CD4-positive, alpha-beta T cell treated with Interleukin-15 for 4 hours (primary cell): ENCODE data around the gene CDH22.

Experiments
- DNase-seq: peaks from one replicate; pipeline ENCODE4 v3.0.0-alpha.2; 2020; ENCODE audit warnings: low spot score

The CDH22 gene

DNA sequence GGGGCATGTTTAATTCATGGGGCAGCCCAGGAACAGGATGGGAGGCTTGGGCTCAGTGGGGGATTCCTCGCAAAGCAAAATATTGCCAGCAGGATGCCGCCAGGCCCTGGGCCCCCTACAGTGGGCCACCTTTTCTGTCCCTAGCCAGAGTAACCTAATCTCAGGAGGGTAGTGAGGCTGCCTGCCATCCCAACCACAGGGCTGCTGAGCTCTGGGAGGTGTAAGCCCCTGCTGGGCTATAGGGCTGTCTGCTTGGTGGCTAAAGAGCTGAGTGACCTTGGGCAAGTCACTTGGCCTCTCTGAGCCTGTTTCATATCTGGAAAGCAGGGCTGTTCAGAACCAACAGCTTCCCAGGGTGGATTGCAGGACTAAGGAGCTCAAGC is 35.7 kb upstream of the CDH22 start:
- DNase-seq, result no peak

DNA sequence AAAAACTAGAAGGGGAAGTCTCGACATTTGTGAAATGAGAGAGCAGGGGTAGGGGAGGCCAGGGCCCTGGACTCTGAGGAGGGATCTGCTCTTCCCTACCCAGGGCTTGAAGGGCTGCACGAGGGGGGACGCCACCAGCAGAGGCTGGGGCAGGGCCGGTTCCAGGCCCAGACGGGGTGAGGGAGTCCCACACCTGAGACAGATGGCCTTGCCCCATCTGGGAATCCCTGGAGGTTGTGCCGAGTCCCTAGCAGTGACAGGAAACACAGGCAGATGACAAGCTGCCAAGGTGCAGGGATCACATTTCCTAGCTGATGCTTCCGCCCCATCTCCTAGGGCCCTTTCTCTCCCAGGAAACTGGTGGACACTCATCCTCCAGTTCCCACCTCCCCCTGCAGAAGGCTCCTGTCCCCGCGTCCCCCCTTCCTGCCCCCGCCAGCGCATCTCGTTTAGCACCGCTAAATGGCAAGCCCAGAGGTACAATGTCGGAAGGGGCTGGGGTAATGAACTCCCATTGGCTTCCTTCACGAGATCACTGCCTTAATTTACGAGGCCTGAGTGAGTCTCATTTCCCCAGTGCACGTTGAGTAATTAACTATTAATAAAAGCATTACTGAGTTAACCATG is 35.2 kb upstream of the CDH22 start:
- DNase-seq, result no peak

DNA sequence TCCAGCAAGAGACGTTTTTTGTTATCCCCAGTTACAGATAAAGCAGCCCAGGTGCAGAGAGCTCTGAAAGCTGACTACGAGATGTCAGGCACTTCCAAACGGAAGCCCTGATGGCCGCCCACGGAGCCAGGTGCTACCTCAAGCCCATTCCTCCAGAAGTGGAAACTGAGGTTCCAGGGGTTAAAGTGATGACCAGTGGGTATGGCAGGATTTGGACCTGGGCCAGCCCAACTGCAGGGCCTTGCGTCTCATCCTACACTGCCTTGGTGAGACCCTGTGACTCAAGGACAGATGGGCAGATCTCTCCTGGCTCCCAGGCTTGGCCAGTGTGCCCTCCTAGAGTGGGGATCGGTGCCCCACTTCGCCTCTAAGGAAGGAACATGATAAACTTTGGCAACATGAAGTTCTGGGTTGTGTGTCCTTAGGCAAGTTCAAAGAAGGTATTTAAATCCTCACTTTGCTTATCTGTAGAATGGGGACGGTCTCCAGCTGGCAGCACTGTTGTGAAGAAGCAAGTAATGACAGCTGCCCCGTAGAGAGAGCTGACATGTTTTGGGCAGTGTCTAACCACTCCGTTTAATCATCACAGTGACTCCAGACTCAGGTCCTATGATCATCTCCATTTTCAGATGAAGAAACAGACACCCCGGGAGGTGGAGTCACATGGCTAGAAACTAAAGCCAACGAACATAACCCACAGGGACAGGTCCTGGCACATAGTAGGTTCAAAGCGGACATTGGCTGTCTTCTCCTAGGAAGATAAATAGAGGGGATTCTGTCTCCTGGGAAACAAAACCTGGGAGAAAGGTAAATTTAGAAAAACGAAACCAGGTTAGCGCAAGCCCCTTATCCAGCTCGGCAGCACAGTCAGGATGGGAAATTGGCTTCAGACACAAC is 34.4 kb upstream of the CDH22 start:
- no peak for DNase-seq

DNA sequence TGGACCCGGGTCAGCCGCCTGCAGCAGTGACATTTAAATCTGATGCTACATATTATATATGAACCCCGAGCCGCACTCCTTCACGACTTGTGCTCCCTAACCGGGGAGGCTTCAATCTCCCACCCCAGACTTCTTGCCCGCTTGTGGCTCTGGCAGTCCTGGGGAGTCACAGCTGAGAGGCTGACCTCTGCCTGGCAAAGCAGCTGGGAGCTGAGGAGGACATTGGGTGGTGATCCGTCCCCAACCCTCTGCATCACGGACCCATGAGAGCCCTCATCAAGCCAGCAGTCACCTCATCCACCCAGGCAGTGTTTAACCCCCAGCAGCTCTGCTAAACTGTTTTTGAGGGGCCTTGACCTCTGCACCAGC is 33.7 kb upstream of the CDH22 start:
- DNase-seq, result no peak

DNA sequence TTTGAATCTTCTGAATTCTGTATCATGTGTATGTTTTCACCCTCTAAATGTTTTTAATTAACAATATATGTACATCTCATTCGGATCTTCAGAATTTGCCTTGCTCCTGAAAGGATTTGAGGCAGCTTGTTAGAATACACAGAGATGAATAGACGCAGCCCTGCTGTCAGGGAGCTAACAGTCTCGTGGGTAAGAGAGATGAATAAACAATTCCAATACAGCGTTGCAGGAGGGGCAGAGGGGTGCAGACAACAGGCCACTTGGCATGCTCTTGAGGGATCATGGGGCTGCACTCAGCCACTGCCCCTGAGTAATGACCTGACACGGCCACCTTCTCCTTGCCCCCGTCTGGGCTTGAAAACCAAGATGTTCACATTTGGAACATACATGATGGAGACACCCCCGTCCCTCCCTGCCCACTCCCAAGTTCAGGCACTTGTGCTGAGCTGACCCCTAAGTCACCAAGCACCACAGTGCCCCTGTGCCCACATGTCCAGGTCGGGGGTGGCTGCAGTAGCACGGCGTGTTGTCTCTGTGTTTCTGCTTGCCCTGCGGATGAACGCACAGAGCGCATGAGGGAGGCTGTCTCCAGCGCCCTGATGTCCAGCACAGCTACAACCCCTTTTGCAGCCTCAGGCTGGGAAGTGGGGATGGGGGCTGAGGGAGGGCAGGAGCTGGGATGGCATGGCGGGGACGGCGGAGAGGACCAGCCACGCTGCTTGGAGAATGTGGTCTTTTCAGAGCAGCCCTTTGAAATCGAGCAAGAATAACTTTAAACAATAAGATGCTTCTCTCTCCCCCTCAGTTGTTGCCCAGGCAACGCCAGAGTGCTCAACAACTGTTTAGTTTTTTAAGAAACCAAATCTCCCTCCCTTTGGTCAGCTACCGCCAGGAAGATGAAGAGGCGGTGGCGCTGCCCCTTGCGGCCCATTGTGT is 33.0 kb upstream of the CDH22 start:
- no peak for DNase-seq

DNA sequence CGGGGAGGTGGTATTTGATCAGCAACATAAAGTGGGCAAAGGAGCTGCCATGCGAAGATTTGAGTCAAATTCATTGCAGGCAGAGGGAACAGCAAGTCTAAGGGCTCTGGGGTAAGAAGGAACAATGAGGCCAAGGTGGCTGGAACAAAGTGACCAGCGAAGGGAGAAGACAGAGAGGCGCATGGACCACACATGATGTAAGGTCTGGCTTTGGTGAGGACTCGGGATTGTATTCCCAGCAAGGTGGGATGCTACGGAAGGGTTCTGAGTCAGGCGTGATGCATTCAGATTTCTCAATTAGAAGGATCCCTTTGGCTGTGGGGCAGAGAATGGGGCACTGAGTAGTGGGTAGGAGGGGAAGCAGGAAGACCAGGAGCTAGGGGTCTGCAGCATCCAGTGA is 30.7 kb upstream of the CDH22 start:
- DNase-seq, result no peak

DNA sequence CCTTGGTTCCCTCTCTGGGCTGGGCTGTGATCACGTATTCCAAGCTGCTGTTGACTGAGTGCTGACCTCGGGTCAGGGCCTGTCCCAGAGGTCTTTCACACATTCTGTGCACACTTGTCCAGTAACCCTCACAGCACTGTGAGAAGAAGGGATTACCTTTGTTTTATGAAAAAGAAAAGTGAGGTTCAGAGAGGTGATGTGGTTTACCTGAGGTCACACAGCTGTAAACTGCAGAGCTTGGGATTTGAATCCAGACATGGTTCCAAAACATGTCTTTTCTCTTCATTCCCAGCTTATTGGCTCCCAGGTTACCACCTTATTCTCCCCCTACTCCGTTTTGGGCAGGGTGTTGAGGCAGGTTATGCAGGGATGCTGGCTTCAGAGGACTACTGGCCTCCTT is 28.4 kb upstream of the CDH22 start:
- no peak for DNase-seq

DNA sequence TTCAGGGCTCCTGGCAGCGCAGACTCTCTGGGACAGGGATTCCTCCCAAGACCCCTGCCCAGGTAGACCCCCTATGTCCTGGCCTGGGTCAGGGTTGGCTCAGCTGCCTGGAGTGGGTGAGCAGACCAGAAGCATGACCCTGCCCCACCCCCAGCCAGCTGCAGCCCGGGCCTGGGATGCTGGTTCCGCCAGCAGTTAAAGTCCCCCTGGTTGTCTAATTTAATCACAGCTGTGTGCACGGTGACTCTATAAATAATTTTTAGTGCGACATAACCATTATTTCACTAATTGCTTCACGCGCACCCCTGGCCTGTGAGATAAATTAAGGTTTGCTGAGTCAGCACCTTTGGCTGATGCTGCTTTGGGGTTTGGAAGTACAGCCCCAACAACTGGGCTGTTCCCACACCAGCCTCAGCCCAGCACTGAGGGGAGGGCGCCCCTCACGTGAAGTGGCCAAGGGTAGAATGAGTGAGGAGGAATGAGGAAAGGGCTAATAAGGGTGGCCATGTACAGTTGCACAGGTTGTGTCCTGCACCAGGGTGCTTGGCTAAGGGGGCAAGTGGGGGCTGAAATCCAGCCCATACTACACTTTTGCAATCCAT is 26.1 kb upstream of the CDH22 start:
- no peak for DNase-seq

DNA sequence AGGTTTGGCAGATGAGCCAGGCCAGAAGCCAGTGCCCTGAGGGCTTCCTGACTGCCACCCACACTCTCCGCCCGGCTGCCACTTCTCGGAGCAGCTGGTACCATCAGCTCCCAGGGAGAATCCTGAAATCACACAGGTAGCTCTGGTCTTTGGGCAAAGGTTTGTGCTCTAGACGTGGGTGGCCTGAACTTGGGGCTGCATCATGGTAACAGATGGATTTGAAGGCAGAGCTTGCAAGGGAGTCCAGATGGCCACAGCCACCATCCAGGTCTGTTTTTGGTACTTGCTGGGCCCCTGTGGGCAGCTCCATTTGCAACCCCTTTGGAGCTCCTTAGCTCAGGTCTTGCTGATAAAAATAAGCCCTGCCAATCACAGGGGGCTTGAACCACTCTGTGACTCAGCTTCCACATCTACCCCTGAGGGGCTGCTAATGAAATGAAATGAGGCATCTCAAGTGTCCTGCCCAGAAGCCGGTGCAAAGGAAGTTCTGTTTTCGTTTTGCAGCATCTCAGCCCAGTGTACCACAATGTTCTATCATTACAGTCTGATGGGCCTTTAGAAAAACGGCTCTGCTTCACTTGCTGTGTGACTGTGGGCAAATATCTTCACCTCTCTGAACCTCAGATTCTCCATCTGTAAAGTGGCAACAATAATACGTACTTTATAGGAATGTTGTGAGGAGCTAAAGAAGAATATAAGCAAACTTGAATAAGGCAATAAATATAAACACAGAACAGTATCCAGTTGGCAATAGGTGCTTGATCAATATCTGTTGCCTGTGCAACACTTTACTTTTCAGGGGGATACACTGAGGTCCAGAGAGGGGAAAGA is 25.1 kb upstream of the CDH22 start:
- DNase-seq, result no peak

DNA sequence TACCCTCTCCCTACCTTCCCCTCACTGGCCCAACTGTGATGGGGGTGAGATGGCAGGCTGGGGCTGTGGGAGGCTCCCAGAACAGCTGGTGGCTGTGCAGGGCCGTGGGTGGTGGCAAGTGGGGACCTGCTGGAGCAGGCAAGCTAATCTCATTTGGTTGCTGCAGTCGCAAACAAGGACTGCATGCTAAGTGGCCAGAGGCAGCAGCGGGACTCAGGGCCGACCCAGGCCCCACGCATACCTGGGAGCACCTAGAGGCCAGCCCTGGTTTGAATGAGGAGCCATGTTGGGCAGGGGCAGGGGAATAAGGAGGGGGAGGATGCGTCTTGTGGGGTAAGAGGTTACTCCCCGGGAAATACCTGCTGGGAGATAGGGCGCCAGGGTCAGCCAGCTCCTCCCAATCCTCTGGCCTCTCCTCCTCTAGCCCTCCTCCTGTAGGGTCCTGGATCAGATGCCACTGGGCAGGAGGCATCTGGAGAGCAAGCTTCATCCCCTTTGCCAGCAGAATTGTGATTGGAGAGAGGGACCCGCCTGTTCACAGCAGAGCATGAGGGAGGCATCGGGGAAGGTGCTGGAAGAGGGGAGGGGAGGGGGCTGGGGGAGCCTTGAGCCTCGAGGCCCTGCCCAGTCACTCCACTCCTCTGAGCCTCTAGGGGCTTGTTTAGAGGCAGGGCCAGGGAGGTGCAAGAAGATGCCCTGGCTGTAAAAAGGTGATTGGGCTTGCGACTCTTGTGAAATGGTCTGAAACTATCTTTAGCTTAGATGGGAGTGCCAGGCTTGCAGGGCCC is 24.3 kb upstream of the CDH22 start:
- DNase-seq, result no peak

DNA sequence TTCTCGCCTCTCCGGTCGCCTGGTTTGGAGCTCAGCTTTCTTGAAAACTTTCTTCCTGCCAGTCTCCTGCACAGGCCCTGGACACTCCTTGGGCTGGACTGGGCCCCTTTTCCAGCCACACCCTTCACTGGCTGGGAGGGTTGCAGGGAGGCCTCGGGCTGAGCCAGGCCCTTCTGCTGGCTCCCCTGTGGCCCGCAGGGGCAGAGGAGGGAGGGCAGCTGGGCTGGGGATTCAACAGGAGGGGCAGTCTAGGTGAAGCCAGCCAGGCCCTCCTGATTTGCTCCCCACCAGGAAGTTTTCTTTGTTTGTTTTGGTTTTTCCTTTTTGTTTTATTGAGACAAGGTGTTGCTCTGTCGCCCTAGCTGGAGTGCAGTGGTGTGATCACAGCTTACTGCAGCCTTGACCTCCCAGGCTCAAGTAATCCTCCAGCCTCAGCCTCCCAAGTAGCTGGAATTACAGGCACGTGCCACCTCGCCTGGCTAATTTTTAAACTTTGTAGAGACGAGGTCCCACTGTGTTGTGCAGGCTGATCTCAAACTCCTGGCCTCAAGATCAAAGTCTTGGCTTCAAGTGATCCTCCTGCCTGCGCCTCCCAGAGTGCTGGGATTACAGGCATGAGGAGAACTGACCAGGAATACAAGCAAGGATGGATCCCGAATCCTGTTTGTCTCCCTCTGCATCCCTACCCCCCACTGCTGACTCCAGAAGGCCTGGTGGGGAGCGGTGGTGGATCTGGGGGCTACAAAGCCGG is 23.5 kb upstream of the CDH22 start:
- DNase-seq, result no peak

DNA sequence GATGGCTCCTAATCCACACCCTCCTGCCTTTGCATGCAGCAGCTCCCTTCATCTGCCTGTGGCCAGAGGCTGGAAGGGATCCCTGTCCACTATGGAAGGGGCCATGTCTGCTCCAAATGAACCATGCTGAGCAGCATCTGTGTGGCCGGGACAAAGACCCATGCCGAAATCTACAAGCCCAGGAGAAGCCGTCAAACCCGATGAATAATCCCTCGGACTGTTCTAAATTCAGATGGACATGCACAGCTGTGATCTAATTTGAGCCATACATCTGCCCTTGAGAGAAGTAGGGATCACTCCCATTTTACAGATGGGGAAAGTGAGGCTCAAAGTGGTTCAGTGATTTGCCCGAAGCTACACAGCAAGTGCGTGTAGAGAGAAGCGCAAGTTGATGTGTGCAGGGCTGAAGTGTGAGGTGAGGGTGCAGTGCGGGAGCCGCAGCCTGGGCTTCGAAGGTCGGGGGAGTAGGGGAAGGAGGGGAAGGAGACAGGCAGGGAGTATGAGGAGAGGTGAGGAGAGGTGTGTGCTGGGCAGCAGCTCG is 22.6 kb upstream of the CDH22 start:
- no peak for DNase-seq

DNA sequence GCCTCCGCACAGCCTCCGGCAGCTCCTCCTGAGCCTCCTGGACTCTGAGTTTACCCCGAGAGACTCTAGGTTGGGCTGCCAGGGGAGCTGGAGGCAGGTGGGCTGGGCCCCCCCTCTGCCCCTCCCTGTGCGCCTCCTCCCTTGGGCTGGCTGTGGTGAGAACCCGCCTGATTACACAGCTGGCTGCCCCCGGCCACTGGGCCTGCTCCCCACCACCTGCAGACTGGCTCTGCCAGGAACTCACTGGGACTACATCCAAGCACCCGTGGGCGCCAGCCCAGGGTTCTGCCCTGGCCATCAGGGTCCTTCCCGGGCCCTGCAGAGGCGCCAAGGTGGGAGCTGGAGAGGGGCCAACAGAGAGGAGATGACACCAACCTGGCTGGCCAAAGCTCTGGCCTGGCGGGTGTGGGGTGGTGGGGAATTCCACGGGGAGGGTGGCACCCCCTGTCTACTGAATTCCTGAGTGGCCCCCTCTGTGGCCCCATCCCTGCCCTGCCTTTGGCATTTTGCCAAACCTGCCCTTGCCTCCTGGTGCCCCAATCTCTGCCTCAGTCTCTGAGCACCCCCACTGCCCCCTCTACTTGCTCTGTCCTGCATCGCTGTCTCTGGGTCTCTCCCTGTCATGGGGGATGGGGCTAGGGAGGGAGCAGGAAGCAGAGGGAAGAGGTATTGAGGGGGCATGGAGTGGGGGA is 21.9 kb upstream of the CDH22 start:
- no peak for DNase-seq

DNA sequence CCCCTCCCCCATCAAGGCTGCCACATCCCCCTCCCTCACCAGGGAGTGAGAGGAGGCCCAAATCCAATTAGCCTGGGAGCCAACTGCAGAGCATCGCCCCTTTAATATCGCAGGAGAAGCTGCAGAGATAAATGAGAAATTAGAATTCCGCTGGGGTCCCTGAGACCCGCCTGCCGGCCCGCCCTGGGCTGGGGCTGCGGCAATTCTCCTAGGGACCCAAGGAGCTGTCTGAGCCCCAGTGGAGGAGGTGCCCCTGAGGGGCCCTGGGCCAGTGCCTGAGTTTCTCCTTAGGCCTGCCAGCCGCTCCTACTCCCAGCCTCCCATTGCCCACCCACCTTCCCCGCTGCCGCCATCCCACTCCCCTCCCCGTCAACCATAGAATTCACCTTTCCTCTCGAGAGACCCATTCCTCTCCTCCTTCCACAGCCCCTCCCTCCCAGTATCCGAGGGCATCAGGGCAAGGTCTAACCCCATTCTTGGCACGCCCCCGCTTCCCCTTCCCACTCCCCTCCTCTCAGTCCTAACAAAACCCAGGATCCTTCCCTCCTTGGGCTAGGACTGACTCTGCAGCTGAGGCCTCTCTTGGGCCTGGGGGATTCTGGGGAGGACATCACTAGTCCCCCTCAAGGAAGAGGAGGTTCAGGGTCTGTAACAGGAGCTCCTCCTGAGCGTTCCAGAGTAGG is 20.0 kb upstream of the CDH22 start:
- no peak for DNase-seq

DNA sequence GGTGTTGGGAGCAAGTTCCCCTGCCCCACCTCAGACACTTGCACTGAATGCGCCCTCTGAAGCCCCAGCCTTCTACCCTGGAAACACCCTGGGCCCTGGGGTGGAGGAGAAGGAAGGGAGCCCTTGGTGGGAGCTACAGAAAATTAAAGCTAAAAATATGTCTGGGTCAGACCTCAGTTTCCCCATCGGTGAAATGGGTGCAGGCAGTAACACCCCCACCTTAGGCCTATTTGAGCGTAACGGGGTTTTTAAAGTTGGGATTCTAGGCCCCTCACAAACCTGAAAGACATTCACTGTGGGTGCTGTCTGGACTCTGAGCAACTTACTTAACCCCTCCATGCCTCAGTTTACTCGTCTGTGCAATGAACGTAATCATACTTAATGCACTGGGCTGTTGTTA is 19.3 kb upstream of the CDH22 start:
- no peak for DNase-seq

DNA sequence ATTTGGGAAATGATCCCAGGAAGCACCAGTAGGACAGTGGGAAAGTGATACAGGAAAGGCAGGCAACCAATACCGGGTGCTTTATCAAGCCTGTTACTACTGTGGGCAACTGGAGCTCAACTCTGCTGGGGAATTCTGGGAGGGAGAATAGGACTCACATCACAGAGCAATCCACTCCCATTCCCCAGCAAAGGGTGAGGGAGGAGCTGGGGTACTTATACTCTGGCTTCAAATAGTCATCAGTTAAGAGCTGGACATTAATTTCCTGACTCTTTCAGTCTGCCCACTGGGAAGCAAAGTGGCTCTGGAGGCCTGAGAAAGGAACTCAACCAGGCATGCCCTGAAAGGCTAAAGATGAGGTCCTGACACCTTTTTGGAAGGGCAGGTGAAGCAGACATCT is 17.5 kb upstream of the CDH22 start:
- DNase-seq, result no peak

DNA sequence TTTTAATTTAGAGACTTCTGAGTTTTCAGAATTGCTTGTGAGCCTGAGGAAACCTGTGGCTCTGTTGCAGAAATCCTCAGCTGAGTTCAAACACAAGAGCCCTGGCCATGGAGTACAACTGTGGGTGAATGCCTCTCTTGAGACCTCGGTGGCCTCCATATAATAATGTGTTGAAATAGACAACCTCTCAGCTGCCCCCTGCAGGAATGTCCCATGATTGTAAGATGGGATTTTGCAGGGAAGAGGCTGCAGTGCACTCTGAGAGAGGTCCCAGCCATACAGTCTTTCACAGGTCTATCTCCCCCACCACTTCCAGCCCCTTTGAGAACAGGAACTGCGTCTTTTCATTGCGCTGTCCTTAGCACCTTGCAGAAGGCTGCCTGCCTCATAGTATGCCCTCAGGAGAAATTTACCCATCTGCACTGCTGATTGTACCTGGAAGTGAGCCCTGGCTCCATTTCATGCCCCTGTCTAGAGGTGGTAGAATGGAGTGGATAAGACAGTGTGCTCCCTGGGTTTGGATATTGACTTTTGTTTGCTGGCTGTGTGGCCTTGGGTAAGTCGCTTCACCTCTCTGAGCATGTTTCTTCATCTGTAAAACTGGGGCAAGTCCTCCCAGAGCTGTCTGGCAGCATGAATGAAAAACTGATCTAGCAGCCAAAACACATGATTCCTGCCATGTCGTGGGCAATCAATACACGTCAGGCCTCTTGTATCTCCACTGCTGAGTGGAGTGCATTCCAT is 16.8 kb upstream of the CDH22 start:
- DNase-seq, result peak; percentile 28

DNA sequence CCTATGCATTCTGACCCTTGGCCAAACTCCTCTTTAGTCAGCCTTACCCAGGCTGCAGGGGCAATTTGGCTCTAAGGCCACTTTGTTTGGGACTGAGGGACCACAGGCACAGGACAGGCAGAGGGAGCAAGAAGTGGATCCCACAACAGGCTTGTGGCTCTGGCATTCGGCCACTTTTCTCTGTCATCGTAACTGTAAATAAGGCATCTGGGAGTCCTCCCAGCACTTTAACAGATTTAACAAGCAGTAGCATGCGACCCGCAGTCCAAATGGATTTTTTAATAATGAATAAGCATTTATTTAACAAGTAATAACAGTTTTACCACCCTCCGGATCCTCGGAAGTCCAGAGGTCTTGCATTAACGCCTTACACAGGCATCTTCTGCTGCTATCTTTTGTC is 16.1 kb upstream of the CDH22 start:
- no peak for DNase-seq
